GM19238 (cell line): ENCODE results near the gene C7orf25.
A peak's percentile ranks its signal among the peaks of the same experiment; 100 is the strongest.

ENCODE experiments used
- DNase-seq: peaks from one replicate; pipeline ENCODE4 v3.0.0; 2011; ENCODE audit warnings: low spot score; ENCODE audit not compliant: insufficient read length

Gene C7orf25

GRCh38 chr7:42911454-42912447 lies at the start of gene C7orf25:
Gene C7orf25, minus strand, starts transcription at chr7:42912070. Its CDS starts 1,170 bp downstream, at chr7:42910900.
- peak; percentile 87 for DNase-seq

DNA sequence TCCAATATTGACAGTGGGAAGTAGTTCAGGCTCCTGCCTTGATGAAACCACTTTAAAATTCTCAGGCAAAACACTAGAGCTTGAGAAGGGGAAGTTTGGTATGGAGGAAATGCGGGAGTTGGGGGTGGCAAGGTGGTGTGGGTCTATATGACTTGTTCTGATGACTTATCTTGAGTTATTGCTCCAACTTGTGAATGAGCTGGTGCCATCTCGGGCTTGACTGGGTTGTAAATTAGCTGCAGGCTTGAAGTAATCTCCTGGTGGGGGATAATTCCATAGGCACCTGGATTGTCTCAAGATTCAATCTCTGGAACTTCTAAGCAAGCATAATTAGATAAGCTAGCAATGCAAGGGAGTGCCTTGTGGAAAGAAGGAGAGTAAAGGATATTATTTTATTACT lies 49.3 kb upstream of the C7orf25 start:
- DNase-seq = no peak

GRCh38 chr7:42960762-42961161 lies 48.9 kb upstream of the C7orf25 start:
- no peak for DNase-seq

DNA sequence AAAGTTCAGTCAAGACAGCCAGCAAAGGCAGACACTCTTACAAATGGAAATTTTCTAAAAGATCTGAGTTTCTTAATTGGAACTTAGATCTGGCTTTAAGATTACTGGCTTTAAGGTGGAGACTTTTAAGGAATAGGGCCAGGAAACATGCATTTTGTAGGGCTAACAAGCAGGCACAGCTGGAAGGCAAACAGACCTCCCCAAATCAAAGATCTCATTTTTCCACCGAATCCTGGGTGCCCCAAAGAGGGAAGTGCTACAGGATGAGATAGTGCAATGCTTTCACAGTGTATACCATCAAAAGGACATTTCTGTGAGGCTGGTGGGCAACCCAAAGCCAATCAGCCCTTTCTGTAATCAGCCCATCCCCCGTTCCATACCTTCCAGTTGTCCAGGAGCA lies 47.7 kb upstream of the C7orf25 start:
- no peak for DNase-seq

- no peak for DNase-seq
These were observed 44.2 kb upstream of the C7orf25 start for GRCh38 chr7:42956062-42956461.

- DNase-seq = no peak
These were observed 42.1 kb upstream of the C7orf25 start for GRCh38 chr7:42953994-42954393.

- no peak for DNase-seq
These were observed 40.5 kb upstream of the C7orf25 start for GRCh38 chr7:42952328-42952727.

DNA sequence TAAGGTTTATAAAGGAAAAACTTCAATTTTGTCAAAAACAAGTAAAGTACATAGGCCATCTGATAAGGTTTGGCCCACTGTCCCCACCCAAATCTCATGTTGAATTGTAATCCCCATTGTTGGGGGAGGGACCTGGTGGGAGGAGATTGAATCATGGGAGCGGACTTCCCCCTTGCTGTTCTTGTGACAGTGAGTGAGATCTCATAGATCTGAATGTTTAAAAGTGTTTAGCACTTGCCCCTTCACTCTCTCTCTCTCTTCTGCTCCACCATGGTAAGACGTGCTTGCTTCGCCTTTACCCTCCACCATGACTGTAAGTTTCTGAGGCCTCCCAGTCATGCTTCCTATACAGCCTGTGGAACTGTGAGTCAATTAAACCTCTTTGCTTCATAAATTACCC lies 38.5 kb upstream of the C7orf25 start:
- no peak for DNase-seq

DNA sequence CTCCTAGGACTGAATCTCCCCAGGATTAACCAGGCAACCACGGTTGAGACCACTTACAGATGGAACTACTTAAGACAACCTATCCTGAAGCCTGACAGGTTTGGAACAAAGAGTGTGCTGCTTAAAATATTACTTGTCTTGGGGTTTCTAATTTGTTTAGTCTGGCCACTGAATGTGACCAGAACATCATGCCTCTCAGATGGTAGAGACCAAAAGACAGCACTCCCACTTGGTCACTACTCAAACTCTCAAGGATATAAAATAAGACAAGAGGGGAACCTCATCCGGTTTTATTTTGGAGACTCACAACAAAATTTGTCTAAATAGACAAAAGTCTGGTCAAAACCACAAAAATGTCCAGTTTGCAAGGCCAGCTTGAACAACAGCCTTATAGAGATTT lies 35.7 kb upstream of the C7orf25 start:
- no peak for DNase-seq

DNA sequence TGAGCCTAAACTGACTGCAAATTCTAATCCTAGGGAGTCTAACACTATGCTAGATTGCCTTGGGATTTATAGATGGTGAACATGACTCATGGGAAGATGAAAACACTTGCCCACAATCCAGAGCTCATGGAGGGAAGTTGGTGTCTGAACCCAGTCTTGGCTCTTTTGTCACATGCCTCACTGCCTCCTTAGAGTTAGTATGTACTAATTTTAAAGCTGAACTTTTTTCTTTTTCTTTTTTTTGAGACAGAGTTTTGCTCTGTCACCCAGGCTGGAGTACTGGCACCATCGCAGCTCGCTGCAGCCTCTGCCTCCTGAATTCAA lies 34.7 kb upstream of the C7orf25 start:
- no peak for DNase-seq

- DNase-seq = no peak
These were observed 34.2 kb upstream of the C7orf25 start for GRCh38 chr7:42945821-42946626.

- DNase-seq = peak; percentile 19
These were observed 29.3 kb upstream of the C7orf25 start for GRCh38 chr7:42940985-42941847.

- DNase-seq = no peak
These were observed 27.8 kb upstream of the C7orf25 start for GRCh38 chr7:42939457-42940240.

DNA sequence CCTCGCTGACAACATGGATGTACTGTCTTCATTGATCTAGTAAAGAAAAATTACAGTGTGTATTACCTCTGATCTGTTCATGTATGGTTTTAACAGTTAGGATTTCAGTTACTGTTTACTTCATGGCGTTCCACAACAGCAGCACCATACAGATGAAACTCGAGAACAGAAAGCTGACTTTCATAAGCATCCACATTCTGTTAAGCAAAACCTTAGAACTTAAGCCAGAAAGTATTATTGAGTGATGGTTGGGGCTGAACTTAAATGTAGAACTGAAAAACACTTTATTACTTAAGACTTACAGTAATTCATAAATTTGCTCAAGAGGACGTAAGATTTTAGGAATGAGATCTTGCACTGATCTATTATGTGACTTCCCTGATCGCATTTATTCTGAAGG lies 24.0 kb upstream of the C7orf25 start:
- no peak for DNase-seq

GRCh38 chr7:42934291-42934690 lies 22.4 kb upstream of the C7orf25 start:
- no peak for DNase-seq

- DNase-seq = no peak
These were observed 21.1 kb upstream of the C7orf25 start for GRCh38 chr7:42932811-42933591.

DNA sequence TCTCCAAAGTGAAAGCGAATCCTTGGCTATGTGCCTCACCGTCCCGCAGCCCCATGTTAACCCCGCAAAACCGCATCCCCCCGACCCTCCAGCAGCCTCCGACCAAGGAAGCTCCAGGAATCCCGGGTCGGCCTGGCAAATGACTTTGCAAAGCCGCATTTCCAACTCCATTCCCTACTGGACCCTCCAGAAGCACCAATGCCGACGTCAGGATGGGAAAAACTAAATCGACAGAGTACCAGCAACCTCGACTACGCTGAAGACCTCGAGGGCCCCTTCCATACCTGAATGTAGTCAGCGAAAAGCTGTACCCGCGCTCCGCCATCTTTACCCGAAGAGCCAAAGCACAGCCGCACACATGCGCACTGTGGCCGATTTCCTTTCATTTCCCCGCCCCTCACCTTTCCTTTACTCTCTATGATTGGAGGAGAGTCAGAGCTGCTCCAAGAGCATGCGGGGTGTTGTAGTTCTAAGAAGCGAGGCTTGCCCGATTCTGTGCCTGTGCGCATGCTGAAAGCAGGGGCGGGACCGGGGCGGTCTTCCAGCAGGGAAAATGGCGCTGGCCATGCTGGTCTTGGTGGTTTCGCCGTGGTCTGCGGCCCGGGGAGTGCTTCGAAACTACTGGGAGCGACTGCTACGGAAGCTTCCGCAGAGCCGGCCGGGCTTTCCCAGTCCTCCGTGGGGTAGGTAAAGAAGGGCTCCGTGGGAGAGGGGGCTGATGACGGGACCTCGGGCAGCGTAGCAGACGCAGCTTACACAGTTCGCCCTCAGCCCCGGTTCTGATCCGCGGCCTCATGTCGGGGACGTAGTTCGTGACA lies 20.2 kb upstream of the C7orf25 start, which contains the start of the genes MRPL32 and PSMA2:
TSS of gene MRPL32 (plus strand) at position 543 of the 818 bp plus-strand sequence. CDS start at position 554, 11 bp downstream.
TSS of gene PSMA2 (minus strand) at position 341 of the 818 bp plus-strand sequence. CDS start at position 325, 16 bp downstream.
- peak; percentile 81 for DNase-seq

GRCh38 chr7:42931447-42931833 lies 19.6 kb upstream of the C7orf25 start:
- DNase-seq = no peak

DNA sequence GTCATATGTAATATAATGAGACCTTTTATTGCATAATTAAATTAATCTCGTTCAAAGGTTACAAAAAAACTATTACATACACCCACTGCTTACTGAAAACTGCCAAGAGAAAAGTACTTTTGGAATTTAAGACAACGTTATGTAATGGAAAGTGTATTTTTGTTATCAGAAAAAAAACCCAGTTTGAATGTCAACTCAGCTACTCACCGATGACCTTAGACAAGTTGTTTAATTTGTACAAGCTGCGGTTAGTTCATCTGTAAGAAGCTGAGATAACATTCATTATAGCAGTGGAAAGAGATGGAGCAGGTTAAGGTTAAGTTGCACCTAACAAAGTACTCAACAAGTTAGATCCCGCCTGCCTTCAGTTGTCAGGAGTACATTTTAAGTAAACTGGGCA lies 19.0 kb upstream of the C7orf25 start:
- DNase-seq = no peak
